Activated CD4-positive, alpha-beta T cell treated with anti-CD3 and anti-CD28 coated beads, Interleukin-2, amount 50 U/mL, for 24 hours (primary cell): Measurements from ENCODE around the gene DCAF8.
"Not testable (repeated sequence)": the region's sequence is repeated elsewhere in the genome, so short reads cannot be mapped to it uniquely, and the experiment has no call there.

Experiments used
- DNase-seq, 2 donors: peaks; one replicate each; pipeline ENCODE4 v3.0.0-alpha.2; 2020; ENCODE audit warnings: low read depth in 1 of 2, low spot score in 1 of 2

Gene DCAF8

DNA sequence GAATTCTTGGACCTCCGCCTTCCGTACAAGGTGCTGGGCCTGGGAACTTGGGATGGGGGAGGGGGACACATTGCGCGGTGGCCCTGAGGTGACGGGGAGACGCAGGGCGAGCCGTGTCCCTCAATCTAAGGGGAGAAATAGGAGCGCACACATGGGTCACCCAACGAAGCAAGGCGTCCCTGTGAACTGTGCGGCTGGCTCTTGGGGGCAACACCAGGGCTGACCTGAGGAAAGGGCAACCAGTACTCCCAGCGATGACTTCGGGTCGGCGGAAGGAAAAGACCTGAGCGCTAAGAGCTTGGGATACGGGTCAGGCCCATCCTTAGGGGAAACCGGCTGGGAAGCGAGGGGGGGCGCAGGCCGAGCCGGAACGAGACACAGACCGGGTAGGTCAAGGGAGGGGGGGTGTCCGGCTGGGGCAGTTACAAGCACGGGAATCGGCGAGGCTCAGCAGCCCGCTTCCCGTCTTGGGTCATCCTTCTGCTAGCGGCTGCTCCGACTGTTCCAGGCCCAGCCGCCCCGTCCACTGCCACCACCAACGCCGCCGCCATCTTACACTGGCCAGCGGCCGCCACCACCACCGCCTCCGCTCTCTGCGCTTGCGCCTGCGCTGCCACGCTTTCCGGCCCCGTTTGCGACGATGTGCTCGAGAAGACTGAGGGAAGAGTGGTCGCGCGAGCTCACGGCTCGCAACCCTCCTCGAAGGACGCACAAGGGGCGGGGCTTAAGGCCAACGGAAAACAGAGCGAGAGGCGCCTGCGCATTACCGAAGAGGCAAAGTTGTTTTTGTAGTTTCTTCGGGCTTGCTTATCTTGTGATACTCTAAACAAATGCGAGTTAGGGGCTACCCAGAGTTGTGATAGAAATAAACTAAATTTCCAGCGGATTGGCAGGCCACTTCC, at the start of gene DCAF8:
Gene DCAF8, minus strand, starts transcription at position 657 of the 902 bp plus-strand sequence. CDS start 18,541 bp downstream, outside the sequence.
- DNase-seq, result peak; percentile 92 to 97

- DNase-seq, result no peak
Measured at GRCh38 chr1:160309571-160309970, 47.2 kb upstream of the DCAF8 start.

DNA sequence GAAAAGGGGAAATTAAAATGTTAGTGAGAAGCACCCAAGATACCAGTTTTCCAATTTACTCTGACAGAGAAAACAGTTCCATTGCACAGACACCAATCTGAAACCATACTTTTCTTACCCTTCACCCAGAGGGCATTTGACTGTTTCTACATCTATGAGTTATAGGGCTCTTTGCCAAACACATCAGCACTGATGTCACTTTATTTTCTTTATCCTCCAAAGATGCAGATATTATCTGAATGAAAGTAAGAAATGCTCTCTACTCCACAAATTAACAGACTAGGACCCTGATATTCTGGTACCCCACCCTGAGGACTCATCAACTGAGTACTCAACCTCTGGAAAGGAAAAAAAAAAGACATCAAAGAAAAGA, 46.8 kb upstream of the DCAF8 start:
- no peak for DNase-seq

GRCh38 chr1:160308451-160309184, 46.3 kb upstream of the DCAF8 start:
- DNase-seq, result no peak

DNA sequence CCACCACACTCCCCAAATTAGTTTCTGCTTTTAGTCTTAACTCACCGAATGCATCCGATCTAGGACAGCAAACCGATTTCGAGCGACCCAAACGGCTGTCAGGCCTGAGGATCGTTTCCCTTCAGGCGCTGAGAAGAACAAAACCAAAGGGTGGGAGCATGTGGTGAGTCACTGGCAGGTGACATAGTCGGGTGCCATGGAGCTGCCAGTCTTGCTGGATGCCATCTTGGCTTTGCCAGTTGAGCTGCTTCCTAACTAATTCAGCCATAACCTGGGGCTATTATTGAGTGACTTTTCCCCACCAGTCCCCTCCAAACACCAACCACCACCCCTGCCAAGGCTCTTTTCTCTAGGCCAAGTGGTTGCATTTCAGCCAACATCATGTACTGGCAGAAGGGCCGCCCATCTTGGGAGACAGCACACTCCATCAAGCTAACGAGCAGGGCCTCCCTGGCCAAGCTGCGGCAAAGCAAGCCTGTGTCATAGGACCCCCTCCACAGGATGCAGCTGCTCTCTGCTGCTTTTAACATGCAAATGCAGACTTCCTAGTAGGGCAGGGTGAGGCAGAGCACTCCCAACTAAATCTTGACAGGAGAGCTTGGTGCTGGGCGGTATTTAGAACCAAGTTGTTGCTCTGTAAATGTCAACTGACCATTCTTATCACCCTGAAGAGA, 44.9 kb upstream of the DCAF8 start:
- DNase-seq, result no peak

DNA sequence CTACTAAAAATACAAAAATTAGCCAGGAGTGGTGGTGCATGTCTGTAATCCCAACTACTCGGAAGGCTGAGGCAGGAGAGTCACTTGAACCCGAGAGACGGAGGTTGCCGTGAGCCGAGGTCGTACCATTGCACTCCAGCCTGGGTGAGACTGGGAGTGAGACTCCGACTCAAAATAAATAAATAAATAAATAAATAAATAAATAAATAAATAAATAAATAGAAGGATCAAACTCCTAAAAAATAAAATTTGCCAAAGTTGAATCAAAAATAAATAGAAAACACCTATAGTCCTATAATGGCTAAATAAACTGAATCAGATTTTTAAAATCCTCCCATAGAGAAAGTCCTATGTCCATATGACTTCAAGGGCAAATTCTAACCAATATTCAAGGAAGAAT, 37.8 kb upstream of the DCAF8 start:
- DNase-seq, result no peak

DNA sequence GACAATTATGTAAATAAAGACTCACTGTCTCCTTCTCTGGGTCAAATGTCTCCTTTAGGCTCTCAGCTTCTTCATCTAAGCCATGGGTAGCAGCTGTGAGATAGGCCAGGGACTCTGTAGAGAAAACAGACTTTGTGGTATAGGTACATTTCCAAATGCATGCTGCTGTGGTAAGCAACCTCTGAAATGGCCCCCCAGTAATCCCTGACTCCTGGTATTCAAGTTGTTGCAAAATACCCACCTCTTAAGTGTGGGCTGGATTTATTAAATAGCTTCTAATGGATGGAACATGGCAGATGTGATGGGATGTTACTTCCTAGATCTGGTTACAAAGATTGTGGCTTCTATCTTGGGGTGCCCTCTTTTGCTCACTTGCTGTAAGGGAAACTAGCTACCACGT, 33.7 kb upstream of the DCAF8 start:
- DNase-seq, result no peak

DNA sequence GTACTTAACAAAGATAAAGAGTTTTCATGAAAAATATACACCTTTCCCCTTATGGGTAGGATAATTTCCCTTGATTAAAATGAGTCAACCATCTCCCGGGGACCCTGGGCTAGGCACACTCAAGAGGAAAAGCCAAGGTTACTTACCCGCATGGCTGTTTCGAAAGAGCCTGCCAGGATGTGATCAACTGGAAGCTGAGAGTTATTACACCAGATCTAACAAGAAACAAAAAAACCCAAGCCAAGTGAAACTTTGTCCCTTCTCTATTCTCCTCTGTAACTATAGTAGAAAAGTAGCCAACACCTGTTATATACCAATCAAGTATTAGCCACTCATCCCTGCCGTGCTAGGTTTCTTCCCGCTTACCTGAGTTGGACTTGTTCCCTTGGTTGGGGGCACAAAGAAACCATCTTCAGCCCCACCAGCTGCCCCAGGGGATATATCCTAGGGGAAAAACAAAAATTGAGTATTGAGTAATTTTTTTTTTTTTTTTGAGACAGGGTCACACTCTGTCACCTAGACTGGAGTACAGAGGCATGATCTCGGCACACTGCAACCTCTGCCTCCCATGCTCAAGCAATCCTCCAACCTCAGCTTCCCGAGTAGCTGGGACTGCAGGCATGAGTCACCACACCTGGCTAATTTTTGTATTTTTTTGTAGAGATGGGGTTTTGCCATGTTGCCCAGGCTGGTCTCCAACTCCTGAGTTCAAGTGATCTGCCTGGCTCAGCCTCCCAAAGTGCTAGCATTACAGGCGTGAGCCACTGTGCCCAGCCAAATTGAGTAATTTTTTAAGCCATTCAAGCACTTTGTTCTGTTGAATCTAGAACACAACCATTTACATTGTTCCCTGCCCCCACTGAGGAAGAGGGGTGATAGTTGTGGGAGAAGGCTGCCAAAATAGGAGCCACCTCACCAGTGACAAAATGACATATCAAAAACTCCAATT, 30.9 kb upstream of the DCAF8 start:
- no peak for DNase-seq

DNA sequence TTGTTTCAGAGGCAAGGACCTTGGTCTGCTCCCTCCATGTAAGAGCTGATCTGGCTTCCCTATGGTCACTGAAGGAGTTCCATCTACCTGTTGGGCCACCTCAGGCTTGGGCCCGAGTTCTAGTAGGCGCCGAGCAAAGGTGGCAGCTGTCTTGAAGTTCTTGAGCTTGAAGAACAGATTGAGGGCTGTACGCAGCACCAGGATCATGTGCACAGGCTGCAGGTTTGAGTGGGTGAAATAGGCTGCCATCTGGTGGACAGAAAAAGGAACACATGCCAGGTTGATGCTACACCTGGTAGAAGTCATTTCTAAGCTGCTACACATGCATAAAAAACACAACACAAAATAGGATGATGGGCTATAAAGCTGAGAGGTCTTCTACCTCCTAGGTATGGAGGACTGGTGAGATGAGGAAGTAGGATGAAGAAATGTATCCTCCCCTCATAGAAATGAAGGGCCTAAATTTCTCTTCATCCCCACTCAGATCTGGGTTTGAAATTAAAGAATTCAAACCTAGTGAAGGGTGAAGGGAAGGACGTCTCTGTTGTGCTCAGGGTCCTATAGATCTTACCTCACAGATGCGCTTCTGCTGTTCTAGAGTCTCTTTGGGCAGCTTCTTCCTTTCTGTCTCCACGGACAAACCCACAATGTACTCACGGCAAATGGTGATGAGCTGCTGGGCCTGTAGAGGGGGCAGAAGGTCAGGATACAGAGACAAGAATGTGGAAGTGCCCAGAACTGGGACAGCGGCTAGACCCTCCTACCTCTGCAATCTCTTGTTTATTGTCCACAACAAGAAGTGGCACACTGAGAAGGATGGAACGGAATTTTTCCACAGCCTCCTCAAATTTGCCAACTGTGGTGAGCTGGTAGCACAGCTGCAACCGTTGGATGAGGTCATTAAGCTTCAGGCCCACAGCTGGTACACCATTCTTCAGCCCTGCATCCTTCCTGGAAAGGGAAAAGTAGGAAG, 29.2 kb upstream of the DCAF8 start:
- peak; percentile 33 to 56 for DNase-seq

GRCh38 chr1:160287769-160288168, 25.4 kb upstream of the DCAF8 start:
- not testable (repeated sequence) for DNase-seq

GRCh38 chr1:160285506-160285905, 23.2 kb upstream of the DCAF8 start:
- no peak for DNase-seq

- peak; percentile 86 to 93 for DNase-seq
Measured at GRCh38 chr1:160284782-160285344, 22.5 kb upstream of the DCAF8 start, which contains the start of gene PEX19. Gene PEX19 (minus strand): TSS chr1:160285133. CDS start chr1:160285124, 9 bp downstream.

- peak in 1 of 2 donors; percentile 5 for DNase-seq
Measured at GRCh38 chr1:160284220-160284781, 22.0 kb upstream of the DCAF8 start.

DNA sequence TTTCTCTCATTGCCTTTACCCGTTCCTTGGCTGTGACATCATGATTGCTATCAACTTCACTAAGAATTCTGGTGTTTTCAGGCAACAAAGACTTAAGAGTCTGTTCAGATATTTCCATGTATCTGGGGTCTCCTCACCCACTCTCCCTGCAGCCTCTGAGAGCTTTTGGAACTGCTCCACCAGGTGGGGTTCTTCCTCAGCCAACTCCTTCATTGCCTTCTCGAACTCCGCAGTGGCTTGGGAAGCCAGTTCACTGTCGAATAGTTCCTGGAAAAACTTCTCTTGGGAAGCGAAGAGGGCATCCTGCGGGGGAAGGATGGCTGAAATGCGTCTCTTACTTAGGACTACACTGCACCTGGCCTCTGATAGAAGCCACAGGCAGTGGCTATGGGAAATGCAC, 20.5 kb upstream of the DCAF8 start:
- no peak for DNase-seq

GRCh38 chr1:160277987-160278386, 15.6 kb upstream of the DCAF8 start:
- DNase-seq, result no peak

DNA sequence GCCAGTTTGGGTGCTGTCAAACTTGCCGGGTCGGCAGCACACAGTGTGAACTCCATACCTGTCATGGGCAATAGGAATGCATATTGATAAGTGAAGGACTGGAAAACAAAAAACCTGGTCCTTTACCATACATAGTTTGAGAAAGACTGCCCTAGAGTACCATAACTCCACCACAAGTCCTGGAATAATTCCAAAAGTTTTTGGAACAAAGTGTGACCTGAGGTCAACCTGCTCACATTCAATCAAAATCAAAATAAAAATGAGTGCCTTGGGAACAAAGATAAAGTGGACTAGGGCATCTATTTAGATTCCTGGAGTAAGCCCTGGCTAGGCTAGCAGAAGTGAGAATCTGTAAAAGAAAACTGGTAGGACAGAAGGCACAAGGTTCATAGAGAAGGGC, 15.0 kb upstream of the DCAF8 start:
- no peak for DNase-seq

DNA sequence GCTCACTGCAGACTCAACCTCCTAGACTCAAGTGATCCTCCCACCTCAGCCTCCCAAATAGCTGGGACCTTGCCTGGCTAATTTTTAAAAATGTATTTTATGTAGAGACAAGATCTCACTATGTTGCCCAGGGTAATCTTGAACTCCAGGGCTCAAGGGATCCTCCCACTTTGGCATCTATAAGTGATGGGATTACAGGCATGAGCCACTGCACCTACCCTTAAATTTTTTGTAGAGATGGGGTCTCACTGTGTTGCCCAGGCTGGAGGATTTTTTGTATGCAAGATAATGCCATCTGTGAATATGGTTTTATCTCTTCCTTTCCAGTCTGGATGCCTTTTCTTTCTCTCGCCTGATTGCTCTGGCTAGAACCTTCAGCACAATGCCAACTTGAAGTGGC, 8.7 kb upstream of the DCAF8 start:
- DNase-seq, result no peak

DNA sequence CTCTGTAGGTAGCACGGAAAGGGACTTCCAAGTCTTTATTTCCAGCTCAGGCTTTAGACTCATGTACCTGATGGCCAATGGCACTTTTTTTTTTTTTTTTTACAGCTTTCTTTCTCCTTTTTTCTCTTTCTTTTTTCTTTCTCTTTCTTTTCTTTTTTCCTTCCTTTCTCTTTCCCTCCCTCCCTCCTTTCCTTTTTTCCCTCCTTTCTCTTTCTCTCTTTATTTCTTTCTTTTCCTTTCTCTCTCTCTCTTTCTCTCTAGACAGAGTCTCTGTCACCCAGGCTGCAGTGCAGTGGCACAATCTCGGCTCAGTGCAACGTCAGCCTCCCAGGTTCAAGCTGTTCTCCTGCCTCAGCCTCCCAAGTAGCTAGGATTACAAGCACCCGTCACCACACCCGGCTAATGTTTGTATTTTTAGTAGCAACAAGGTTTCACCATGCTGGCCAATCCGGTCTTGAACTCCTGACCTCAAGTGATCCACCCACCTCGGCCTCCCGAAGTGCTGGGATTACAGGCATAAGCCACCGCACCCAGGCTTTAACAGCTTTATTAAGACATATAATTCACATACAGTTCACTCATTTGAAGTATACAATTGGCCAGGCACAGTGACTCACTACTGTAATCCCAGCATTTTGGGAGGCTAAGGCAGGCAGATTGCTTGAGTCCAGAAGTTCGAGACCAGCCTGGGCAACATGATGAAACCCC, 5.1 kb upstream of the DCAF8 start:
- DNase-seq, result no peak
